K562 (cell line): ENCODE results near the gene UNC5B. TPM values are rescaled to one million over a fixed set of nuclear protein-coding genes. Genes with fewer than 3 reads are reported as not detected.

ENCODE experiments used
- ATAC-seq: fragments of 200-7000 bp; cut with Tn5 transposase; 3 replicates; pipeline ENCODE4 v1.9.1; 2020; ENCODE audit warnings: moderate library complexity
- BruUV-seq: library from RNA; stranded (reverse); fragments of 400-500 nt; replicated peaks from 2 replicates; lab custom pipeline; 2021; lab: Mats Ljungman, UMichigan
- CTCF ChIA-PET: fragments of 300-600 bp; formaldehyde crosslinking; extraction: SDS; loops from one replicate; lab custom pipeline; 2021; ENCODE audit warnings: low intra/inter-chr PET ratio; lab: Yijun Ruan, JAX
- POLR2A ChIA-PET: fragments of 300-600, 350-650 bp; sonication (Branson Sonifier 250); formaldehyde crosslinking; extraction: SDS; loops from one replicate; lab custom pipeline; 2021; ENCODE audit warnings: antibody characterized with exemption, inconsistent platforms; lab: Yijun Ruan, JAX
- DNase-seq, 4 experiments: peaks; one replicate each; pipeline versions ENCODE4 v3.0.0 to v3.0.0-alpha.2; 2011 to 2018; ENCODE audit warnings: low spot score in 3 of 4, mixed read lengths in 3 of 4; ENCODE audit errors: extremely low read depth in 1 of 4
- FAIRE-seq: peaks from 2 replicates; lab custom pipeline; 2011; peaks lifted over from hg19 to GRCh38; lab: Jason Lieb, UNC
- H2AFZ ChIP-seq: 2 replicates; pipeline ENCODE4 v1.6.0; 2011; ENCODE audit warnings: low read depth, low read length, control low read depth, inconsistent platforms
- H3K27ac ChIP-seq: fragments of 200-600 bp; 3 replicates; pipeline ENCODE4 v1.8.0; 2011; ENCODE audit warnings: low read depth, mild to moderate bottlenecking, control low read depth, inconsistent platforms, low read length, moderate library complexity, mixed read lengths; ENCODE audit errors: extremely low read depth
- H3K27me3 ChIP-seq, 2 experiments: fragments of 300-600 bp in 1 of 2; 2 replicates in 1 of 2; 3 replicates in 1 of 2; pipeline versions ENCODE4 v1.6.0 to v1.8.0; 2011; ENCODE audit warnings: inconsistent platforms in 2 of 2, low read length in 2 of 2, mild to moderate bottlenecking in 1 of 2, mixed read lengths in 1 of 2, moderate library complexity in 1 of 2; ENCODE audit not compliant: control insufficient read depth in 2 of 2, insufficient read depth in 2 of 2
- H3K36me3 ChIP-seq: fragments of 300-600 bp; 3 replicates; pipeline ENCODE4 v1.8.0; 2011; ENCODE audit warnings: mild to moderate bottlenecking, low read length, inconsistent platforms; ENCODE audit not compliant: control insufficient read depth, insufficient read depth
- H3K4me1 ChIP-seq, 2 experiments: fragments of 200-600 bp in 1 of 2; replicated peaks in 1 of 2; 2 replicates in 1 of 2; 3 replicates in 1 of 2; pipeline versions ENCODE4 v1.5.1 to v1.8.0; 2011; ENCODE audit warnings: inconsistent platforms in 2 of 2, low read length in 2 of 2, mild to moderate bottlenecking in 1 of 2, mixed read lengths in 1 of 2, moderate library complexity in 1 of 2; ENCODE audit not compliant: control insufficient read depth in 2 of 2, insufficient read depth in 2 of 2
- H3K4me2 ChIP-seq: 2 replicates; pipeline ENCODE4 v1.6.1; 2011; ENCODE audit warnings: low read length, control low read depth, inconsistent platforms, mixed read lengths; ENCODE audit not compliant: insufficient read depth
- H3K4me3 ChIP-seq: fragments of 200-600 bp; sonication (generic), shearing (Covaris generic); 2 replicates; pipeline ENCODE4 v1.5.1; 2016; ENCODE audit warnings: control low read depth, inconsistent platforms
- H3K79me2 ChIP-seq: fragments of 200-600 bp; 3 replicates; pipeline ENCODE4 v1.8.0; 2011; ENCODE audit warnings: low read length, inconsistent platforms; ENCODE audit not compliant: control insufficient read depth, insufficient read depth
- H3K9ac ChIP-seq, 2 experiments: 2 replicates each; pipeline versions ENCODE4 v1.6.0 to v1.6.1; 2011; ENCODE audit warnings: low read depth in 2 of 2, low read length in 2 of 2, control low read depth in 1 of 2, inconsistent platforms in 1 of 2, mild to moderate bottlenecking in 1 of 2, mixed read lengths in 1 of 2; ENCODE audit not compliant: insufficient read depth in 1 of 2
- H3K9me1 ChIP-seq: one replicate; pipeline ENCODE4 v1.6.0; 2011; ENCODE audit warnings: inconsistent platforms, mild to moderate bottlenecking, low read length, moderate library complexity; ENCODE audit not compliant: control insufficient read depth, insufficient read depth
- H3K9me3 ChIP-seq: replicated peaks from 2 replicates; pipeline ENCODE4 v1.5.1; 2011; ENCODE audit warnings: low read depth, low read length, inconsistent platforms; ENCODE audit not compliant: control insufficient read depth, insufficient read depth
- H4K20me1 ChIP-seq: replicated peaks from 2 replicates; pipeline ENCODE4 v1.6.1; 2011; ENCODE audit warnings: low read length, inconsistent platforms, mixed read lengths; ENCODE audit not compliant: control insufficient read depth, insufficient read depth
- BCL6 ChIP-seq: fragments of 250-450 bp; sonication (Bioruptor Pico); IDR thresholded peaks from 2 replicates; pipeline ENCODE4 v1.4.0; 2020
- CBX1 ChIP-seq: sonication (generic); IDR thresholded peaks from 2 replicates; pipeline ENCODE4 v1.6.1; 2016; ENCODE audit warnings: antibody characterized with exemption, low read depth, mild to moderate bottlenecking
- GABPB1 ChIP-seq: sonication (generic); formaldehyde crosslinking; IDR thresholded peaks from 2 replicates; pipeline ENCODE4 v1.8.0; 2022; ENCODE audit warnings: mild to moderate bottlenecking, missing genetic modification reagents
- MAZ ChIP-seq, 2 experiments: fragments of 450-650 bp in 1 of 2; sonication (generic) in 1 of 2; formaldehyde crosslinking; IDR thresholded peaks in 1 of 2; conservative IDR thresholded peaks in 1 of 2; 2 replicates each; pipeline versions ENCODE4 v1.4.0 to v1.5.0; 2020; ENCODE audit warnings: mild to moderate bottlenecking in 1 of 2, missing genetic modification reagents in 1 of 2
- NCOA2 ChIP-seq, 2 experiments: fragments of 450-650 bp; IDR thresholded peaks; 2 replicates each; pipeline ENCODE4 v1.6.1; 2018; ENCODE audit warnings: mild to moderate bottlenecking in 2 of 2, moderate library complexity in 1 of 2; ENCODE audit not compliant: partially characterized antibody in 2 of 2
- NR1H2 ChIP-seq: sonication (generic); formaldehyde crosslinking; IDR thresholded peaks from 2 replicates; pipeline ENCODE4 v1.4.0; 2020; ENCODE audit warnings: mild to moderate bottlenecking, missing genetic modification reagents
- PHF20 ChIP-seq: fragments of 450-650 bp; IDR thresholded peaks from 2 replicates; pipeline ENCODE4 v1.6.1; 2018; ENCODE audit not compliant: partially characterized antibody
- PHF21A ChIP-seq: fragments of 450-650 bp; IDR thresholded peaks from 2 replicates; pipeline ENCODE4 v1.6.1; 2017; ENCODE audit warnings: low read depth, borderline replicate concordance
- SRSF9 ChIP-seq: fragments of 200-400 bp; formaldehyde crosslinking; IDR thresholded peaks from 2 replicates; pipeline ENCODE4 v1.6.1; 2017; ENCODE audit warnings: low read depth, low read length, borderline replicate concordance
- TBP ChIP-seq: optimal IDR thresholded peaks from 2 replicates; pipeline ENCODE3; 2011; ENCODE audit warnings: low read depth, low read length, improper control_type of control experiment
- TOE1 ChIP-seq, 2 experiments: fragments of 450-650 bp in 1 of 2; sonication (generic) in 1 of 2; formaldehyde crosslinking in 1 of 2; IDR thresholded peaks; 2 replicates each; pipeline versions ENCODE4 v1.7.1 to v1.8.0; 2016 to 2022; ENCODE audit warnings: borderline replicate concordance in 2 of 2, mild to moderate bottlenecking in 2 of 2, antibody characterized with exemption in 1 of 2, inconsistent platforms in 1 of 2, low read depth in 1 of 2, missing genetic modification reagents in 1 of 2, moderate library complexity in 1 of 2
- ZBTB1 ChIP-seq: sonication (generic); formaldehyde crosslinking; IDR thresholded peaks from 2 replicates; pipeline ENCODE4 v1.8.1; 2023; ENCODE audit warnings: missing genetic modification reagents, low read depth, mild to moderate bottlenecking, borderline replicate concordance
- ZNF717 ChIP-seq: fragments of 250-450 bp; sonication (Bioruptor Pico); IDR thresholded peaks from 2 replicates; pipeline ENCODE4 v1.5.0; 2021
- ZNF740 ChIP-seq, 3 experiments: fragments of 200-800 bp in 1 of 3; sonication (Bioruptor generic) in 1 of 3; sonication (generic) in 1 of 3; formaldehyde crosslinking in 1 of 3; IDR thresholded peaks; 2 replicates each; pipeline versions ENCODE4 v1.6.1 to v1.8.0; 2016 to 2022; ENCODE audit warnings: mild to moderate bottlenecking in 2 of 3, missing compliant biosample characterization in 2 of 3, missing genetic modification characterization in 2 of 3, missing genetic modification reagents in 1 of 3
- WGBS: fragments of 100-300 bp; shearing (Covaris generic); methylation state at CpG from one replicate; pipeline ENCODE4 v1.1.6; 2016; ENCODE audit warnings: low coverage, mixed read lengths; ENCODE audit not compliant: insufficient coverage; ENCODE audit errors: missing lambda C conversion rate; 5-methylcytosine and 5-hydroxymethylcytosine counted together
- in situ Hi-C: fragments of 300-500 bp; cut with MboI; formaldehyde crosslinking; loops from 4 replicates; pipeline ENCODE4 v1.15.0; 2018; ENCODE audit warnings: inconsistent platforms, mixed read lengths
- intact Hi-C: fragments of 100-400 bp; cut with micrococcal nuclease; formaldehyde crosslinking; loops from 2 replicates; pipeline ENCODE4 v1.14.2; 2022
- polyA plus RNA-seq, 8 experiments: library from polyadenylated mRNA; depleted of rRNA in 4 of 8; stranded (reverse) in 5 of 8; unstranded in 3 of 8; fragments of >200 nt; fragmentation: Nextera tagmentation in 2 of 8; fragmentation: Illumina TruSeq in 1 of 8; extraction: Ambion mirVana in 2 of 8; extraction: Trizol in 1 of 8; gene quantifications; 2 replicates each; pipeline versions ENCODE4 v1.2.1 to v1.2.3, GENCODE V29; 2011 to 2014; ENCODE audit warnings: inconsistent platforms in 1 of 8, missing spikeins in 1 of 8
- total RNA-seq, 7 experiments: library from RNA; depleted of rRNA in 6 of 7; stranded (reverse); fragments of >200 nt in 6 of 7; fragmentation: Illumina TruSeq in 2 of 7; extraction: Trizol in 2 of 7; gene quantifications; 2 replicates each; pipeline versions ENCODE4 v1.2.1 to v1.2.3, GENCODE V29; 2011 to 2021; ENCODE audit warnings: low replicate concordance in 1 of 7
- TF ChIP-seq, protein P1 (sequence below), 2 experiments: IDR thresholded peaks; 2 replicates each; pipeline ENCODE4 v1.6.1; 2012; ENCODE audit warnings: improper control_type of control experiment in 2 of 2, low read depth in 2 of 2, low read length in 2 of 2, borderline replicate concordance in 1 of 2
- TF ChIP-seq, protein P2 (sequence below): fragments of 450-650 bp; IDR thresholded peaks from 2 replicates; pipeline ENCODE4 v1.7.0; 2016; ENCODE audit warnings: borderline replicate concordance

UNC5B gene
- total and polyA plus RNA-seq, 9 of the 15 experiments (the other 6 are each of a cell fraction or from before 2014, with no cell fraction given): 0.10 to 8.4 (median 2.1) TPM

- no peak overlapping the region for H3K27ac ChIP-seq
- H3K36me3 ChIP-seq: no peaks in the 10 kb centered on the region
- CTCF ChIA-PET: no interaction called here
- ATAC-seq (no peak), FAIRE-seq (no peak), DNase-seq (no peak)
- in situ Hi-C loops (no loop called here), intact Hi-C loops (no loop called here)
- H3K9ac ChIP-seq: no peak overlapping the region
- H3K4me3 ChIP-seq: no peak overlapping the region
- no peak overlapping the region for H2AFZ ChIP-seq
- no peaks in the 10 kb centered on the region for H3K9me3 ChIP-seq
- H3K4me2 ChIP-seq: no peak overlapping the region
- no peaks in the 10 kb centered on the region for H3K79me2 ChIP-seq
- peaks cover 7 to 20% of the 10 kb centered on the region in 2 experiments; a peak in 4 of 5 replicates for H3K4me1 ChIP-seq
- 31% methylated on average over 9 of the region's 11 CpGs for WGBS
- no peaks in the 10 kb centered on the region for H3K9me1 ChIP-seq
- POLR2A ChIA-PET: interaction anchor here (0.7 to 2.4 kb wide), 3 partner anchors 7 to 246 kb away, joined by 3 to 15 read pairs (median 4); no protein-coding TSS in a partner anchor
- H4K20me1 ChIP-seq: peaks cover 3% of the 10 kb centered on the region; the same call in 1 of the 2 replicates
- H3K27me3 ChIP-seq: peaks cover 0 to 22% of the 10 kb centered on the region in 2 experiments; a peak in 3 of 5 replicates
- no TSS peak for BruUV-seq
- TF ChIP-seq SRSF9 (no peak), BCL6 (CRISPR knock-in tag) (no peak), PHF21A (no peak), TBP (no peak), NCOA2 (IDR thresholded peaks at IDR 0.05; ENCODE audit: partially characterized antibody in 2 of 2) (no peak), CBX1 (peak; percentile 46; the same call in 1 of the 2 replicates), TOE1 (IDR thresholded peaks at IDR 0.05; ENCODE audit: borderline replicate concordance) (no peak), TOE1 (CRISPR knock-in tag; IDR thresholded peaks at IDR 0.05; ENCODE audit: borderline replicate concordance, low read depth) (no peak), ZNF717 (CRISPR knock-in tag) (no peak), ZBTB1 (CRISPR knock-in tag) (no peak), MAZ (CRISPR knock-in tag; conservative IDR thresholded peaks at IDR 0.05 in 1 of 2, IDR thresholded peaks at IDR 0.05 in 1 of 2) (no peak), GABPB1 (CRISPR knock-in tag) (no peak), PHF20 (no peak), NR1H2 (CRISPR knock-in tag) (no peak), ZNF740 (CRISPR knock-in tag; IDR thresholded peaks at IDR 0.05) (no peak), ZNF740 (tag; IDR thresholded peaks at IDR 0.05) (no peak)
- TF ChIP-seq, protein P1, sequence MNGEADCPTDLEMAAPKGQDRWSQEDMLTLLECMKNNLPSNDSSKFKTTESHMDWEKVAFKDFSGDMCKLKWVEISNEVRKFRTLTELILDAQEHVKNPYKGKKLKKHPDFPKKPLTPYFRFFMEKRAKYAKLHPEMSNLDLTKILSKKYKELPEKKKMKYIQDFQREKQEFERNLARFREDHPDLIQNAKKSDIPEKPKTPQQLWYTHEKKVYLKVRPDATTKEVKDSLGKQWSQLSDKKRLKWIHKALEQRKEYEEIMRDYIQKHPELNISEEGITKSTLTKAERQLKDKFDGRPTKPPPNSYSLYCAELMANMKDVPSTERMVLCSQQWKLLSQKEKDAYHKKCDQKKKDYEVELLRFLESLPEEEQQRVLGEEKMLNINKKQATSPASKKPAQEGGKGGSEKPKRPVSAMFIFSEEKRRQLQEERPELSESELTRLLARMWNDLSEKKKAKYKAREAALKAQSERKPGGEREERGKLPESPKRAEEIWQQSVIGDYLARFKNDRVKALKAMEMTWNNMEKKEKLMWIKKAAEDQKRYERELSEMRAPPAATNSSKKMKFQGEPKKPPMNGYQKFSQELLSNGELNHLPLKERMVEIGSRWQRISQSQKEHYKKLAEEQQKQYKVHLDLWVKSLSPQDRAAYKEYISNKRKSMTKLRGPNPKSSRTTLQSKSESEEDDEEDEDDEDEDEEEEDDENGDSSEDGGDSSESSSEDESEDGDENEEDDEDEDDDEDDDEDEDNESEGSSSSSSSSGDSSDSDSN (IDR thresholded peaks at IDR 0.05; ENCODE audit: borderline replicate concordance in 1 of 2, low read depth in 2 of 2, low read length in 2 of 2): no peak
- TF ChIP-seq, protein P2, sequence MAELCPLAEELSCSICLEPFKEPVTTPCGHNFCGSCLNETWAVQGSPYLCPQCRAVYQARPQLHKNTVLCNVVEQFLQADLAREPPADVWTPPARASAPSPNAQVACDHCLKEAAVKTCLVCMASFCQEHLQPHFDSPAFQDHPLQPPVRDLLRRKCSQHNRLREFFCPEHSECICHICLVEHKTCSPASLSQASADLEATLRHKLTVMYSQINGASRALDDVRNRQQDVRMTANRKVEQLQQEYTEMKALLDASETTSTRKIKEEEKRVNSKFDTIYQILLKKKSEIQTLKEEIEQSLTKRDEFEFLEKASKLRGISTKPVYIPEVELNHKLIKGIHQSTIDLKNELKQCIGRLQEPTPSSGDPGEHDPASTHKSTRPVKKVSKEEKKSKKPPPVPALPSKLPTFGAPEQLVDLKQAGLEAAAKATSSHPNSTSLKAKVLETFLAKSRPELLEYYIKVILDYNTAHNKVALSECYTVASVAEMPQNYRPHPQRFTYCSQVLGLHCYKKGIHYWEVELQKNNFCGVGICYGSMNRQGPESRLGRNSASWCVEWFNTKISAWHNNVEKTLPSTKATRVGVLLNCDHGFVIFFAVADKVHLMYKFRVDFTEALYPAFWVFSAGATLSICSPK: no peak
These were observed 45.1 kb downstream of the UNC5B start for GRCh38 chr10:71257319-71257997.
